ENCODE results near the gene HACE1.

DNA sequence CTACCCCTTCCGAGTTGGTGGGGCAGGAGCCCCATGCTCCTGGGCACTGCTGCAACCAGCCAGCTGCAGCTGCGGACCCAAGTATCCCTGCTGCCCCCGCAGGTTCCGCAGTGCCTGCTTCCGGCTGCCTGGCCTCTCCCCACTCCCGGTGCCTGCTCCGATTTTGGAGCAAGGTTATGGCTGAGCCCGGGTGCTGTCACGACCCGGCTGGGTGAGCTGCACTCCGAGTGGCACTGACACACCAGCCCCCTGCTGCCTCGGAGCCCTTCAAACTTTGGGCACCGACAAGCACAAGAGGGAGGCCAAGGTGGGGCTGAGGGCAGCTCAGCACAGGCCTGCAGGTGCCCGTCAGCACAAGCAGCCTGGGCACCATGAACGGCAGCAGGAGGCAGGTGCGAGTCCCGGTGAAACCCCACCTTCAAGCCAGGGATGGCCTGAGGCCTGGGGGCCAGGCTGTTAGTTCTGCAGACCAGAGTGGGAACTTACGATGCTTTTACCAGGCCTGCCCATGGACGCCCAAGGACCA is 25.9 kb upstream of the HACE1 start:
- TF ChIP-seq, protein P1, sequence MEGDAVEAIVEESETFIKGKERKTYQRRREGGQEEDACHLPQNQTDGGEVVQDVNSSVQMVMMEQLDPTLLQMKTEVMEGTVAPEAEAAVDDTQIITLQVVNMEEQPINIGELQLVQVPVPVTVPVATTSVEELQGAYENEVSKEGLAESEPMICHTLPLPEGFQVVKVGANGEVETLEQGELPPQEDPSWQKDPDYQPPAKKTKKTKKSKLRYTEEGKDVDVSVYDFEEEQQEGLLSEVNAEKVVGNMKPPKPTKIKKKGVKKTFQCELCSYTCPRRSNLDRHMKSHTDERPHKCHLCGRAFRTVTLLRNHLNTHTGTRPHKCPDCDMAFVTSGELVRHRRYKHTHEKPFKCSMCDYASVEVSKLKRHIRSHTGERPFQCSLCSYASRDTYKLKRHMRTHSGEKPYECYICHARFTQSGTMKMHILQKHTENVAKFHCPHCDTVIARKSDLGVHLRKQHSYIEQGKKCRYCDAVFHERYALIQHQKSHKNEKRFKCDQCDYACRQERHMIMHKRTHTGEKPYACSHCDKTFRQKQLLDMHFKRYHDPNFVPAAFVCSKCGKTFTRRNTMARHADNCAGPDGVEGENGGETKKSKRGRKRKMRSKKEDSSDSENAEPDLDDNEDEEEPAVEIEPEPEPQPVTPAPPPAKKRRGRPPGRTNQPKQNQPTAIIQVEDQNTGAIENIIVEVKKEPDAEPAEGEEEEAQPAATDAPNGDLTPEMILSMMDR (conservative IDR thresholded peaks at IDR 0.05; ENCODE audit: low read length) = no peak
- TF ChIP-seq EZH2phosphoT487 (IDR thresholded peaks at IDR 0.05; ENCODE audit: borderline replicate concordance) = no peak

Data from Loucy (cell line).